SU-DHL-6 (cell line): Measurements from ENCODE around the gene NHS.

Experiments used
- H2AFZ ChIP-seq: fragments of 200-600 bp; sonication (generic); 2 replicates; pipeline ENCODE4 v1.6.1; 2014; ENCODE audit warnings: low read depth, mild to moderate bottlenecking, moderate library complexity, mixed read lengths, antibody characterized with exemption, low read length; ENCODE audit not compliant: severe bottlenecking
- H3F3A ChIP-seq: fragments of 200-600 bp; shearing (Covaris generic); 2 replicates; pipeline ENCODE4 v1.6.0; 2016; ENCODE audit warnings: antibody characterized with exemption, mild to moderate bottlenecking; ENCODE audit not compliant: insufficient read depth
- H3K27ac ChIP-seq: fragments of 200-600 bp; sonication (generic); 2 replicates; pipeline ENCODE4 v1.5.1; 2016; ENCODE audit warnings: low read depth, mild to moderate bottlenecking, low read length, moderate library complexity, mixed read lengths
- H3K27me3 ChIP-seq: fragments of 200-600 bp; sonication (generic), shearing (Covaris generic); 2 replicates; pipeline ENCODE4 v1.6.0; 2014; ENCODE audit warnings: mild to moderate bottlenecking, low read length
- H3K36me3 ChIP-seq: fragments of 200-600 bp; sonication (generic); 2 replicates; pipeline ENCODE4 v1.6.1; 2014; ENCODE audit warnings: mild to moderate bottlenecking, low read length, mixed read lengths
- H3K4me2 ChIP-seq: fragments of 300-600, 200-600 bp; shearing (Covaris generic), sonication (generic); 2 replicates; pipeline ENCODE4 v1.6.0; 2014; ENCODE audit warnings: low read length, low read depth, mild to moderate bottlenecking; ENCODE audit not compliant: poor library complexity, severe bottlenecking
- H3K4me3 ChIP-seq: fragments of 200-600 bp; sonication (generic); 2 replicates; pipeline ENCODE4 v1.5.1; 2014; ENCODE audit warnings: antibody characterized with exemption, low read length, mild to moderate bottlenecking, mixed read lengths; ENCODE audit not compliant: insufficient read depth, poor library complexity, severe bottlenecking
- H3K79me2 ChIP-seq: fragments of 200-600 bp; sonication (generic); 2 replicates; pipeline ENCODE4 v1.6.1; 2014; ENCODE audit warnings: mild to moderate bottlenecking, low read length, moderate library complexity; ENCODE audit not compliant: insufficient read depth
- H3K9ac ChIP-seq: fragments of 200-600 bp; sonication (generic); 2 replicates; pipeline ENCODE4 v1.7.0; 2014; ENCODE audit warnings: mild to moderate bottlenecking, low read length
- H3K9me2 ChIP-seq: fragments of 200-600 bp; sonication (generic); replicated peaks from 2 replicates; pipeline ENCODE4 v1.6.1; 2014; ENCODE audit warnings: low read length; ENCODE audit not compliant: insufficient read depth
- H3K9me3 ChIP-seq: fragments of 200-600 bp; sonication (generic); 2 replicates; pipeline ENCODE4 v1.6.1; 2014; ENCODE audit warnings: low read length, mixed read lengths; ENCODE audit not compliant: insufficient read depth
- H4K20me1 ChIP-seq: fragments of 200-600 bp; sonication (generic); 2 replicates; pipeline ENCODE4 v1.6.1; 2014; ENCODE audit warnings: low read depth, mild to moderate bottlenecking, antibody characterized with exemption, low read length, moderate library complexity, mixed read lengths
- CTCF ChIP-seq: fragments of 200-600 bp; sonication (generic); IDR thresholded peaks from one replicate; pipeline ENCODE4 v1.5.1; 2017; ENCODE audit warnings: antibody characterized with exemption, mild to moderate bottlenecking, low read length, moderate library complexity; ENCODE audit not compliant: insufficient read depth, poor library complexity, severe bottlenecking
- EZH2phosphoT487 ChIP-seq: fragments of 200-600 bp; sonication (generic), shearing (Covaris generic); conservative IDR thresholded peaks from 2 replicates; pipeline ENCODE4 v1.6.1; 2018; ENCODE audit warnings: mild to moderate bottlenecking, antibody characterized with exemption, low read length, moderate library complexity, mixed read lengths

Gene NHS

GRCh38 chrX:17465802-17466201 is 90.8 kb downstream of the NHS start:
- Histone ChIP-seq H2AFZ (no peak overlapping the region), H3K4me2 (no peak overlapping the region), H3K9ac (no peak overlapping the region), H3K27me3 (no peaks in the 10 kb centered on the region), H3K9me3 (no peaks in the 10 kb centered on the region), H3K4me3 (no peak overlapping the region), H3K27ac (no peak overlapping the region), H3F3A (no peaks in the 10 kb centered on the region), H4K20me1 (no peaks in the 10 kb centered on the region), H3K79me2 (no peaks in the 10 kb centered on the region), H3K36me3 (no peaks in the 10 kb centered on the region), H3K9me2 (no peaks in the 10 kb centered on the region)
- TF ChIP-seq CTCF: no peak
- TF ChIP-seq EZH2phosphoT487: no peak

- no peak overlapping the region for H2AFZ ChIP-seq
- no peaks in the 10 kb centered on the region for H3K36me3 ChIP-seq
- no peaks in the 10 kb centered on the region for H4K20me1 ChIP-seq
- no peak overlapping the region for H3K9ac ChIP-seq
- H3F3A ChIP-seq: no peaks in the 10 kb centered on the region
- no peaks in the 10 kb centered on the region for H3K27me3 ChIP-seq
- H3K27ac ChIP-seq: no peak overlapping the region
- no peak overlapping the region for H3K4me2 ChIP-seq
- no peaks in the 10 kb centered on the region for H3K9me3 ChIP-seq
- no peak for TF ChIP-seq EZH2phosphoT487
- TF ChIP-seq CTCF: no peak
- H3K4me3 ChIP-seq: no peak overlapping the region
- H3K9me2 ChIP-seq: no peaks in the 10 kb centered on the region
- no peaks in the 10 kb centered on the region for H3K79me2 ChIP-seq
These were observed 95.1 kb downstream of the NHS start for GRCh38 chrX:17470136-17470535.

GRCh38 chrX:17471121-17471520 is 96.1 kb downstream of the NHS start:
- Histone ChIP-seq H3K27me3 (no peaks in the 10 kb centered on the region), H2AFZ (no peak overlapping the region)
- TF ChIP-seq EZH2phosphoT487: no peak
- TF ChIP-seq CTCF: no peak

GRCh38 chrX:17471861-17472260 is 96.9 kb downstream of the NHS start:
- Histone ChIP-seq H3K9me3 (no peaks in the 10 kb centered on the region), H3K4me3 (no peak overlapping the region), H3K4me2 (no peak overlapping the region), H2AFZ (no peak overlapping the region), H3K27ac (no peak overlapping the region), H4K20me1 (no peaks in the 10 kb centered on the region), H3K27me3 (no peaks in the 10 kb centered on the region), H3K9me2 (no peaks in the 10 kb centered on the region), H3K79me2 (no peaks in the 10 kb centered on the region), H3K9ac (no peak overlapping the region), H3F3A (no peaks in the 10 kb centered on the region), H3K36me3 (no peaks in the 10 kb centered on the region)
- TF ChIP-seq CTCF (no peak), EZH2phosphoT487 (no peak)

More at GRCh38 chrX:17471121-17471520, 96.1 kb downstream of the NHS start:
- no peaks in the 10 kb centered on the region for H4K20me1 ChIP-seq
- no peak overlapping the region for H3K4me2 ChIP-seq
- no peaks in the 10 kb centered on the region for H3K9me2 ChIP-seq
- H3K79me2 ChIP-seq: no peaks in the 10 kb centered on the region
- H3K27ac ChIP-seq: no peak overlapping the region
- H3K9me3 ChIP-seq: no peaks in the 10 kb centered on the region
- no peaks in the 10 kb centered on the region for H3F3A ChIP-seq
- H3K9ac ChIP-seq: no peak overlapping the region
- no peaks in the 10 kb centered on the region for H3K36me3 ChIP-seq
- H3K4me3 ChIP-seq: no peak overlapping the region
